HL-60 (cell line): ENCODE results near the gene SPSB3.

Experiments
- CTCF ChIP-seq: IDR thresholded peaks from one replicate; pipeline ENCODE4 v1.5.1; 2011; ENCODE audit warnings: low read length, control low read depth, inconsistent platforms; ENCODE audit not compliant: insufficient read depth
- GABPA ChIP-seq: IDR thresholded peaks from 2 replicates; pipeline ENCODE4 v1.6.1; 2012; ENCODE audit warnings: low read depth
- POLR2AphosphoS5 ChIP-seq: IDR thresholded peaks from 2 replicates; pipeline ENCODE4 v1.6.1; 2012; ENCODE audit warnings: low read depth
- REST ChIP-seq: IDR thresholded peaks from 2 replicates; pipeline ENCODE4 v1.6.1; 2012; ENCODE audit warnings: low read depth; ENCODE audit not compliant: insufficient replicate concordance
- SPI1 ChIP-seq: IDR thresholded peaks from 2 replicates; pipeline ENCODE4 v1.6.1; 2012; ENCODE audit warnings: low read depth, mild to moderate bottlenecking, borderline replicate concordance

- TF ChIP-seq CTCF = no peak
- no peak for TF ChIP-seq POLR2AphosphoS5
- TF ChIP-seq GABPA = no peak
- TF ChIP-seq SPI1 = no peak
- no peak for TF ChIP-seq REST
Measured at GRCh38 chr16:1762196-1762878, 20.0 kb downstream of the SPSB3 start.
